Suppressor macrophage treated with lipopolysaccharide for 1 hour (primary cell): Measurements from ENCODE around the gene PPP2R3A.

Source experiments
- DNase-seq, 3 donors: peaks; one replicate each; pipeline ENCODE4 v3.0.0-alpha.2; 2020 to 2022

Gene PPP2R3A

GRCh38 chr3:136197159-136197793 is 231.7 kb downstream of the PPP2R3A start:
- no peak for DNase-seq
